Neural cell (in vitro differentiated cells): ENCODE results near the gene PRKCD.

Experiments
- EP300 ChIP-seq: fragments of 450-650 bp; conservative IDR thresholded peaks from 2 replicates; pipeline ENCODE4 v1.6.1; 2014; ENCODE audit warnings: antibody characterized with exemption, mild to moderate bottlenecking, moderate library complexity; ENCODE audit not compliant: poor library complexity, severe bottlenecking
- RAD21 ChIP-seq: fragments of 450-650 bp; conservative IDR thresholded peaks from 2 replicates; pipeline ENCODE4 v1.6.1; 2014; ENCODE audit warnings: antibody characterized with exemption, mild to moderate bottlenecking, moderate library complexity
- TAF1 ChIP-seq: IDR thresholded peaks from 2 replicates; pipeline ENCODE4 v1.6.1; 2012; ENCODE audit warnings: low read depth
- TF ChIP-seq, protein P1 (sequence below): fragments of 450-650 bp; IDR thresholded peaks from 2 replicates; pipeline ENCODE4 v1.5.1; 2014; ENCODE audit warnings: antibody characterized with exemption, mild to moderate bottlenecking, moderate library complexity; ENCODE audit not compliant: poor library complexity, severe bottlenecking

DNA sequence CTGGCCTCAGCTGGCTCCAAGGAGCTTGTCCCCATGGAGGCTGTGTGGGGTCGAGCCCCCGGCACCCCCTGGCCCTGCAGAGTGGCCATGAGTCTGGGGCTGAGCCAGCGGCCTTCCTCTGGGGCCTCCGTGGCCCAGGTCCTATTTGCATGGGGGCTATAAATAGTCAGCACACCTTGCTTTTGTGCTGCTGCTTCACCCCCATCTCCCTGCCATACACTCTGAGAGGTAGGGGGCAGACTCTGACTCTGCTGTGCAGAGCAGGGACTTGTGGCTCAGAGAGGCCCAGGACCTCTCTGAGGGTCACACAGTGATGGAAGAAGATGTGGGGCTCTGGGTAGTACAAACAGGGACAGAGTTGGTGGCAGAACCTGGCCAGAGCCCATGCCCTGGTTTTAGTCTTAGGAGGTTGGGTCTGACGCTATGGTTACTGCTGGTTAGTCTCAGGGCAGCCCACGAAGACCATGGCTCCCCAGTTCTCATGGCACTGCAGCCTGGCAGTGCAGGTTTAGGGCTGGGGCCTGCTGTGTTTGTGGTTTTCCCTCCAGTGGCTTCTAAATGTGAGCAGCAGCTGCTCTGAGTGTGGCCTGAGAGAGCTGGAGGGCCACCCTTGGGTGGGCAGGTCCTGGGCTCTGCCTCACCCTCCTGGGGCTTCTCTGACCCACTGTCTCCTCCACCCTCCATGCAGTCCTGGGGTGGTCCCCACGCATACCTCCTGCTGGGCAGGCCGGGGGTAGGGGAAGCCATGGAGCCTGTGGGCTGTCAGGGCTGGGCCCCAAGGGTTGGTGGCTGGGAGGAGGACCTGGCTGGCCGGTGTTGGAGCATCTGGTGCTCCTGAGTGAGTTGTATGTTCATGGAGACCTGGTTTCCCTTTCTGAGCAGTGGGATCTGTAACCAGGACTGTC, 13.6 kb downstream of the PRKCD start:
- TF ChIP-seq, protein P1, sequence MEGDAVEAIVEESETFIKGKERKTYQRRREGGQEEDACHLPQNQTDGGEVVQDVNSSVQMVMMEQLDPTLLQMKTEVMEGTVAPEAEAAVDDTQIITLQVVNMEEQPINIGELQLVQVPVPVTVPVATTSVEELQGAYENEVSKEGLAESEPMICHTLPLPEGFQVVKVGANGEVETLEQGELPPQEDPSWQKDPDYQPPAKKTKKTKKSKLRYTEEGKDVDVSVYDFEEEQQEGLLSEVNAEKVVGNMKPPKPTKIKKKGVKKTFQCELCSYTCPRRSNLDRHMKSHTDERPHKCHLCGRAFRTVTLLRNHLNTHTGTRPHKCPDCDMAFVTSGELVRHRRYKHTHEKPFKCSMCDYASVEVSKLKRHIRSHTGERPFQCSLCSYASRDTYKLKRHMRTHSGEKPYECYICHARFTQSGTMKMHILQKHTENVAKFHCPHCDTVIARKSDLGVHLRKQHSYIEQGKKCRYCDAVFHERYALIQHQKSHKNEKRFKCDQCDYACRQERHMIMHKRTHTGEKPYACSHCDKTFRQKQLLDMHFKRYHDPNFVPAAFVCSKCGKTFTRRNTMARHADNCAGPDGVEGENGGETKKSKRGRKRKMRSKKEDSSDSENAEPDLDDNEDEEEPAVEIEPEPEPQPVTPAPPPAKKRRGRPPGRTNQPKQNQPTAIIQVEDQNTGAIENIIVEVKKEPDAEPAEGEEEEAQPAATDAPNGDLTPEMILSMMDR = no peak
- TF ChIP-seq TAF1 = no peak
- no peak for TF ChIP-seq EP300
- no peak for TF ChIP-seq RAD21
